ENCODE data around the gene PTF1A. TPM values are rescaled to one million over a fixed set of nuclear protein-coding genes. Genes with fewer than 3 reads are reported as not detected.

The PTF1A gene
- total and polyA plus RNA-seq, 2 of the 4 experiments (the other 2 are of a cell fraction), result not detected

GRCh38 chr10:23156447-23157150, 35.5 kb upstream of the PTF1A start:
- no peak overlapping the region for H3K4ac ChIP-seq (ENCODE audit: low read depth, low read length)
- dilution Hi-C loops (cut with HindIII; ENCODE audit: low sequenced_read_pairs, unreplicated experiment) (no loop called here), in situ Hi-C loops (cut with MboI; ENCODE audit: low sequenced_read_pairs) (loop anchor here (10.0 to 25.0 kb wide), 5 partner anchors 148 to 1356 kb away; partner anchors contain the start of gene KIAA1217), intact Hi-C loops (cut with micrococcal nuclease) (no loop called here)
- no peaks in the 10 kb centered on the region for H4K20me1 ChIP-seq (ENCODE audit: insufficient read depth, low read length)
- H2BK5ac ChIP-seq (ENCODE audit: low read depth, low read length, poor library complexity, severe bottlenecking), result no peak overlapping the region
- no peak overlapping the region for H3K18ac ChIP-seq (ENCODE audit: low read depth, low read length)
- no peak overlapping the region for H3K14ac ChIP-seq (replicated peaks; ENCODE audit: low read depth, low read length)
- H2AK5ac ChIP-seq (ENCODE audit: low read depth, low read length), result no peak overlapping the region
- POLR2A ChIA-PET (ENCODE audit: unreplicated experiment), result no interaction called here
- 81% methylated on average over 1 of the region's 10 CpGs; no CpG with 5 or more reads in 1 of the 2 experiments for WGBS, 2 experiments (ENCODE audit: extremely low coverage in 2 of 2, insufficient read length in 1 of 2)
- CTCF ChIA-PET, result interaction anchor here (2.0 kb wide), 1 partner anchor 10 kb away, joined by 12 read pairs; no protein-coding TSS in a partner anchor
- H3K36me3 ChIP-seq (ENCODE audit: control insufficient read depth, insufficient read depth, low read length), result no peaks in the 10 kb centered on the region
- no peaks in the 10 kb centered on the region for H3K4me1 ChIP-seq (ENCODE audit: control insufficient read depth, insufficient read depth, low read length)
- no peak overlapping the region for H4K8ac ChIP-seq (ENCODE audit: low read depth in 2 of 2, low read length in 2 of 2)
- H4K91ac ChIP-seq (ENCODE audit: insufficient read depth, low read depth, low read length), result no peak overlapping the region
- H2AFZ ChIP-seq (replicated peaks; ENCODE audit: low read length, poor library complexity), result no peak overlapping the region
- H3K23ac ChIP-seq (ENCODE audit: low read depth, low read length), result no peak overlapping the region
- H3K4me3 ChIP-seq (ENCODE audit: insufficient read depth, low read depth, low read length), result no peak overlapping the region
- H3K27ac ChIP-seq (ENCODE audit: insufficient read depth, low read length), result no peak overlapping the region
- H4K5ac ChIP-seq (ENCODE audit: low read depth, low read length), result no peak overlapping the region
- TF ChIP-seq MXI1 (IDR thresholded peaks at IDR 0.05; ENCODE audit: borderline replicate concordance, low read depth, low read length), result no peak
- no peak for TF ChIP-seq RAD21 (IDR thresholded peaks at IDR 0.05; ENCODE audit: low read length)
- TF ChIP-seq MAZ (IDR thresholded peaks at IDR 0.05; ENCODE audit: borderline replicate concordance, low read depth, low read length), result no peak
- no peak for TF ChIP-seq CTCF (conservative IDR thresholded peaks at IDR 0.05; ENCODE audit: low read depth, low read length)
- TF ChIP-seq POLR2A (IDR thresholded peaks at IDR 0.05; ENCODE audit: low read depth, low read length), result no peak
- no peak for TF ChIP-seq NFE2L2 (IDR thresholded peaks at IDR 0.05; ENCODE audit: low read depth, low read length)
- no peak for TF ChIP-seq ELK1 (IDR thresholded peaks at IDR 0.05; ENCODE audit: borderline replicate concordance, low read depth, low read length)
- TF ChIP-seq MAFK (IDR thresholded peaks at IDR 0.05; ENCODE audit: low read depth, low read length), result no peak
- TF ChIP-seq FOS (IDR thresholded peaks at IDR 0.05; ENCODE audit: low read depth, low read length), result no peak
- no peak for TF ChIP-seq RCOR1 (IDR thresholded peaks at IDR 0.05; ENCODE audit: insufficient replicate concordance, low read length)
- TF ChIP-seq BHLHE40 (IDR thresholded peaks at IDR 0.05; ENCODE audit: low read depth, low read length), result no peak
- no peak for TF ChIP-seq SMC3 (IDR thresholded peaks at IDR 0.05; ENCODE audit: low read depth, low read length)
- TF ChIP-seq RFX5 (IDR thresholded peaks at IDR 0.05; ENCODE audit: low read depth, low read length), result no peak
- TF ChIP-seq CEBPB (IDR thresholded peaks at IDR 0.05; ENCODE audit: low read depth, low read length), result no peak
- no peak for TF ChIP-seq CHD1 (IDR thresholded peaks at IDR 0.05; ENCODE audit: low read depth, low read length)
- TF ChIP-seq, protein P1, sequence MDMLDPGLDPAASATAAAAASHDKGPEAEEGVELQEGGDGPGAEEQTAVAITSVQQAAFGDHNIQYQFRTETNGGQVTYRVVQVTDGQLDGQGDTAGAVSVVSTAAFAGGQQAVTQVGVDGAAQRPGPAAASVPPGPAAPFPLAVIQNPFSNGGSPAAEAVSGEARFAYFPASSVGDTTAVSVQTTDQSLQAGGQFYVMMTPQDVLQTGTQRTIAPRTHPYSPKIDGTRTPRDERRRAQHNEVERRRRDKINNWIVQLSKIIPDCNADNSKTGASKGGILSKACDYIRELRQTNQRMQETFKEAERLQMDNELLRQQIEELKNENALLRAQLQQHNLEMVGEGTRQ (IDR thresholded peaks at IDR 0.05; ENCODE audit: low read depth, low read length), result no peak
- no peak overlapping the region for H2BK15ac ChIP-seq (ENCODE audit: low read depth, low read length)
- no peak overlapping the region for H3K9ac ChIP-seq (ENCODE audit: low read depth, low read length)
- no peak for ATAC-seq (ENCODE audit: low read depth)
- no TSS peak for BruUV-seq (replicated peaks)
- no peak overlapping the region for H2BK20ac ChIP-seq (ENCODE audit: low read depth, low read length)
- H3K56ac ChIP-seq (ENCODE audit: extremely low read depth, insufficient read depth, low read length), result no peak overlapping the region
- peaks cover 2% of the 10 kb centered on the region; the same call in 1 of the 2 replicates for H3K27me3 ChIP-seq (ENCODE audit: control insufficient read depth, insufficient read depth, low read length)
- H3K9me3 ChIP-seq (ENCODE audit: control insufficient read depth, insufficient read depth, low read length), result no peaks in the 10 kb centered on the region
- H3K9me1 ChIP-seq (ENCODE audit: insufficient read depth, low read length), result no peaks in the 10 kb centered on the region
- H2BK120ac ChIP-seq (ENCODE audit: low read depth, low read length), result no peak overlapping the region
- no peak for DNase-seq
- no peak overlapping the region for H2AK9ac ChIP-seq (replicated peaks; ENCODE audit: low read depth, low read length, poor library complexity)
- no peak overlapping the region for H3K4me2 ChIP-seq (ENCODE audit: low read depth, low read length)
- no peaks in the 10 kb centered on the region for H3K79me1 ChIP-seq (ENCODE audit: low read depth in 1 of 2, low read length in 2 of 2)

Measured in IMR-90 (cell line).